DMS114 treated with DMSO at 0.1 percent for 48 hours (cell line): ENCODE data around the gene CCDC97.
"Not testable (repeated sequence)": the region's sequence is repeated elsewhere in the genome, so short reads cannot be mapped to it uniquely, and the experiment has no call there.

Experiments used
- DNase-seq: peaks from one replicate; lab custom pipeline; 2025; ENCODE audit not compliant: unreplicated experiment; lab: John Stamatoyannopoulos, UW

The CCDC97 gene

DNA sequence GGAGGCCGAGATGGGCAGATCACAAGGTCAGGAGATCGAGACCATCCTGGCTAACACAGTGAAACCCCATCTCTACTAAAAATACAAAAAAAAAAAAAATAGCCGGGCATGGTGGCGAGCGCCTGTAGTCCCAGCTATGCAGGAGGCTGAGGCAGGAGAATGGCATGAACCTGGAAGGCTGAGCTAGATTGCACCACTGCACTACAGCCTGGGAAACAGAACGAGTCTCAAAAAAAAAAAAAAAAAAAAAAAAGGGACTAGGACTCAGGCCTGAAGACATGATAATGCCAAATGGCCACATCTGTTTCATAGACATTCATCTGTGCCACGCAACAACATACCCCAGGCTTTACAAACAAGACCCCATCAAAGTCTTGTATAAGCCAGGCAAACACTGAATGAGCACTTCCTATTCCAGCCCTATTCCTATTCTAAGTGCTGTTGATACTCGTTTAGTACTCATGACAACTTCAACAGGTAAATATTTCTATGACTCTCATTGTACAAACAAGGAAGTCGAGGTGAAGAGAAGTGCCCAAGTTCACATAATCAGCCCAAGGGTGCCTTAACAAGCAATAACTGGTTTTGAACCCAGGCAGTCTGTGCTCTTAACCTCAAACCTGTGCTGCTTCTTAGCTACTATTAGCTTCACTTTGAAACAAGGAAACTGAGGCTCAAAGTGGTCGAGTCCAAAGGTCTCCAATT lies 52.3 kb downstream of the CCDC97 start:
- no peak for DNase-seq

DNA sequence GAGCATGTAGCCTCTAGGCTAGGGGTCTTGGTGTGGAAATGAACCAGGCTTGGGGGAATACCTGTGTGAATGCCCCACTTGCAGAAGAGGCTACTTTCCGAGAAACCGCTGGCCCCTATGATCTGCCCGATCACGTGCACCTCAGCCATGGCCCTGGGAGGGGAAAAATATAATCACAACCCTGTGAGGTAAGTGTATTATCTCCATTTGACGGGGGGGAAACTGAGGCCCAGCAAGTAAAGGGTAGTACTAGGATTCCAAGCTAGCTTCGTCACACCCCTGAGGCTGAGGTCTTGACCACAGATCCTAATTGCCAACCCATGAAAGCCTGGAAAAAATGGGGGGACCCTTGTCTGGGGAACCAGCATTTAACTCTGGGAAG lies 53.4 kb downstream of the CCDC97 start:
- no peak for DNase-seq

DNA sequence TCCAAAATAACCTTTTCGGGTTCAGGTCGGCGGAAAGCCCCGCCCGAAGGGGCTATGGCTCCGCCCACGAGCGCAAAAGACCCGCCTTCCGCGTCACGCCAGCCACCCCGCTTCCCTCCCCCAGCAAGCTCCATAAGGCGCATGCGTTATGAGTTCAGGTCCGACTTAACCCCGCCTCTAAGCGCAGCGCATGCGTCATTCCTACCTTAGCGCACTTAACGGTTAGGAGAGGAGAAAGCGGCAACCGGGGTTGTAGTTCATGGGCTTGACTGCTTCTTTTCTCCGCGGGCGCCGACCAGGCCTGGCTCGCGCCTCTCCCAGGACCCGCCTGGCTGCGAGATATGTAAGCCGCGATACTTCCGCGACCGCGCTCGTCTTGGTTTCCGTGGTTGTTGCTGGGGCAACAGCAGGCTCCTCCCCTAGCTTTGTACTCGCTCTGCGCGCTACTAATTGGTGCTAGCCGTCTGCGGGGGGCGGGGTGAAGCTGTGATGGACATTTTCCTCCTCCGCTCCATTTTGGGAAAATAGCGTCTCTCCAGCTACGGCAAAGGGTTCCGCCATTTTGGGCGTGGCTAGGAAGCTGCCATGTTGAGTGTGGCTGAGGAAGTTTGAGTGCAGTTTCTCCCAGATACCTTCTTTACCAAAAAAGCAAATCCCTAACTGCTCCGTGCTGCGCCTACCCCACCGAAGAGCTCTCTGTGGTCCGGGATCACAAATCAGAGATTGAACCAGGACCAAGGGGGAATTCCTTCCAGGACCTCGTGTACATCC lies 54.0 kb downstream of the CCDC97 start, which contains the start of gene B9D2:
Gene B9D2 (minus strand): TSS at position 397 of the 771 bp plus-strand sequence. CDS start 630 bp downstream, outside the sequence.
- peak; percentile 99 for DNase-seq

GRCh38 chr19:41364524-41365391 lies 54.8 kb downstream of the CCDC97 start:
- no peak for DNase-seq

GRCh38 chr19:41366089-41366488 lies 56.1 kb downstream of the CCDC97 start:
- no peak for DNase-seq

DNA sequence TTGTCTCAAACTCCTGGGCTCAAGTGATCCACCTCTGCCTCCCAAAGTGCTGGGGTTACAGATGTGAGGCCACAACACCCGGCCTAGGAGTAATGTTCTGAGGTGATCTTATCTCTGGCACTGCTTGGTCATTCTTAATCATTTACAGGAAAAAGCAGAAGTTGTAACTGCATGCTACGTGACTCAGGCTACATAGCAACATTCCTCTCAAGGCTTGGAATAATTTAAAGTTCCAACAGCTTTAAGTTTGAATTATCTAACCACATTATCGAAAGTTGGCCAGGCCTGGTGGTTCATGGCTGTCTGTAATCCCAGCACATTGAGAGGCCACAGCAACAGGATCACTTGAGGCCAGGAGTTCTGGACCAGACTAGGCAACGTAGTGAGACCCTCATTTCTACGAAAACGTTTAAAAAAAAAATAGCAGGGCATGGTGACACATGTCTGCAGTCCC lies 57.9 kb downstream of the CCDC97 start:
- DNase-seq = no peak

DNA sequence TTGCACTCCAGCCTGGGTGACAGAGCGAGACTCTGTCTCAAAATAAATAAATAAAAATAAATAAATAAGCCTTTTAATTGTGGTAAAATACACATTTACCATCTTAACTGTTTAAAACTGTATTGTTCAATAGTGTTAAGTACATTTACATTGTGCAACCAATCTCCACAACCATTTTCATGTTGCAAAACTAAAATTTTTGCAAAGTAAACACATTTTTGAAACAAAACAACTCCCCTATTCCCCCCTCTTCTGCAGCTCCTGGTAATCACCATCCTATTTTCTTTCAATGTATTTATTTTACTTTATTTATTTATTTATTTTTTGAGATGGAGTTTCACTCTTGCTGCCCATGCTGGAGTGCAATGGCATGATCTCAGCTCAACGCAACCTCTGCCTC lies 59.8 kb downstream of the CCDC97 start:
- no peak for DNase-seq

DNA sequence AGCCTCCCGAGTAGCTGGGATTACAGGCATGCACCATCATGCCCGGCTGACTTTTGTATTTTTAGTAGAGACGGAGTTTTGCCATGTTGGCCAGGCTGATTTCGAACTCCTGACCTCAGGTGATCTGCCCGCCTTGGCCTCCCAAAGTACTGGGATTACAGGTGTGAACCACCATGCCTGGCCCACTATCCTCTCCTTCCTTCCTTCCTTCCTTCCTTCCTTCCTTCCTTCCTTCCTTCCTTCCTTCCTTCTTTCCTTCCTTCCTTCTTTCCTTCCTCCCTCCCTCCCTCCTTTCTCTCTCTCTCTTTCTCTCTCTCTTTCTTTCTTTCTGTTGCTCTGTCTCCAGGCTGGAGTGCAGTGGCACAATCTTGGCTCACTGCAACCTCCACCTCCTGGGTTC lies 61.1 kb downstream of the CCDC97 start:
- DNase-seq = not testable (repeated sequence)

GRCh38 chr19:41371541-41371940 lies 61.6 kb downstream of the CCDC97 start:
- DNase-seq = no peak

DNA sequence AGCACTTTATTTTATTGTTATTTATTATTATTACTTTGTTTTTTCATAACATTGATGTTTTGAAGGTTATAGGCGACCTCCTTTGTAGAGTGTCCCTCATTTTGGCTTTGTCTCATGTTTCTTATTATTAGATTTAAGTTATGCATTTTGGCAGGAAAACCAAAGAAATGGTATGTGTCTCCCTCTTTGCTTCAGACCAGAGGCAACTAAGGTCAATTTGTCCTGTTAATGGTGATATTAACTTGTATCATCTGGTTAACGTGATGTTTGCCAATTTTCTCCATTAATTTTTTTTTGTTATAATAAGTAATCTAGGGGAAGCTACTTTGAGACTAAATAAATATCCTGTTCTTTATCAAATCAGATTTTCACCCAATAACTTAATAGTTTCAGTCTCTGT lies 62.5 kb downstream of the CCDC97 start:
- no peak for DNase-seq

DNA sequence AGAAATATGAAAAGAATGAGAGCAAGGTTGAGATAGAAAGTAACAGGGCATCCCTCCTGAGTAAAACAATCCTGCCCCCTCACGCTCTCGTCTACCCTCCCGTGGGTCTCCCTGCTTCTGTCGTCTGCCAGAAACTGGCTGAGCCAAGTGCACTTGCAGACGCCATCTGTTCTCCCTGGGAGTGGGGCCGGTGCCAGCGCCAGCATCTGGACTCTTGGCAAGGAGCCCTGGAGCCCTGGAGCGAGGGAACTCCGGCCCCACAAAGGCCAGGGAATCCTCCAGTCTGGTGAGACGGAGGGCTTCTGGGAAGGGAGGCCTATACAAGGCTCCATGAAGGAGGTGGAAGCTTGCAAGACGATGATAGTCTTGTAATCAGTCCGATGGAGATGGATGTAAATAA lies 64.0 kb downstream of the CCDC97 start:
- DNase-seq = no peak
